GM15510 (cell line): Measurements from ENCODE around the gene PHACTR4.
A peak's percentile ranks its signal among the peaks of the same experiment; 100 is the strongest.

Experiments used
- POLR2A ChIP-seq: IDR thresholded peaks from 3 replicates; pipeline ENCODE4 v1.6.1; 2011; ENCODE audit warnings: borderline replicate concordance; ENCODE audit not compliant: insufficient read length; ENCODE audit errors: extremely low read depth

Gene PHACTR4

DNA sequence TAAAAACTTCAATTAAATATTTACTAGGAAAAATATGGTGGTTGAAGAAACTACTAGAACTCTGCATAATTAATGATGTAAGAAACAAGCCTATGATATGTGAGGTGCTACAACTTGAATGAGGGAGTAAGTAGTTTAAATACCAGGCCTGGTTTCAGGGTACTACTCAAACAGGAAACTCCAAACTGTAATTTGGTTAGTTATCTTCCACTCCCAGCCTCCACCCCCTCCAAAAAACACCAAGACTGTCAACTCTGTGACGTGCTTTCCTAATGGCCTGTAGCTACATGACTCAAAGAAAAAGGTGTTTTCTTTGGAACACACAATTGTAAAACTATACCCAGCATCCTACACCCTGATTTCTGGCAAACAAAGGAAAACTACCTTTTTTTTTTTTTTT is 80.4 kb downstream of the PHACTR4 start:
- no peak for TF ChIP-seq POLR2A

DNA sequence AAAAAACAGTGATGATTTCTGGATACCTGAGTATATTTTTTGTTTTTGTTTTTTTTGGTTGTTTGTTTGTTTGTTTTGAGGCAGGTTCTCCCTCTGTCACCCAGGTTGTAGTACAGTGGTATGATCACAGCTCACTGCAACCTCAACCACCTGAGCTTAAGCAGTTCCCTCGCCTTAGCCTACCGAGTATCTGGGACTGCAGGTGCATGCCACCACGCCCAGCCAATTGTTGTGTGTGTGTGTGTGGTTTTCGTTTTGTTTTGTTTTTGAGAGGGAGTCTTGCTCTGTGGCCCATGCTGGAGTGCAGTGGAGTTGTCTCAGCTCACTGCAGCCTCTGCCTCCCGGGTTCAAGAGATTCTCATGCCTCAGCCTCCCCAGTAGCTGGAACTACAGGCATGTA is 81.0 kb downstream of the PHACTR4 start:
- TF ChIP-seq POLR2A = no peak

- TF ChIP-seq POLR2A = no peak
Observed at GRCh38 chr1:28451011-28451410, 81.5 kb downstream of the PHACTR4 start.

DNA sequence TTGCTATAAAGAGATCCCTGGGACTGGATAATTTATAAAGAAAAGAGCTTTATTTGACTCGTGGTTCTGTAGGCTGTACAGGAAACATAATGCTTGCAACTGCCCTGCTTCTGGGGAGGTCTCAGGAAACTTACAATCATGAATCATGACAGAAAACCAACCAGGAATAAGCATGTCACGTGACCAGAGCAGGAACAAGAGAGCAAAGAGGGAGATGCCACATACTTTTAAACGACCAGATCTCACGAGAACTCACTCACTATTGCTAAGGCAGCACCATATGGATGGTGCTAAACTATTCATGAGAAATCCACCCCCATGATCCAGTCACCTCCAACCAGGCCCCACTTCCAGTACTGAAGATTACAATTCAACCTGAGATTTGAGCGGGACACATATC is 86.5 kb downstream of the PHACTR4 start:
- TF ChIP-seq POLR2A = no peak

GRCh38 chr1:28457678-28458077 is 88.1 kb downstream of the PHACTR4 start:
- no peak for TF ChIP-seq POLR2A

DNA sequence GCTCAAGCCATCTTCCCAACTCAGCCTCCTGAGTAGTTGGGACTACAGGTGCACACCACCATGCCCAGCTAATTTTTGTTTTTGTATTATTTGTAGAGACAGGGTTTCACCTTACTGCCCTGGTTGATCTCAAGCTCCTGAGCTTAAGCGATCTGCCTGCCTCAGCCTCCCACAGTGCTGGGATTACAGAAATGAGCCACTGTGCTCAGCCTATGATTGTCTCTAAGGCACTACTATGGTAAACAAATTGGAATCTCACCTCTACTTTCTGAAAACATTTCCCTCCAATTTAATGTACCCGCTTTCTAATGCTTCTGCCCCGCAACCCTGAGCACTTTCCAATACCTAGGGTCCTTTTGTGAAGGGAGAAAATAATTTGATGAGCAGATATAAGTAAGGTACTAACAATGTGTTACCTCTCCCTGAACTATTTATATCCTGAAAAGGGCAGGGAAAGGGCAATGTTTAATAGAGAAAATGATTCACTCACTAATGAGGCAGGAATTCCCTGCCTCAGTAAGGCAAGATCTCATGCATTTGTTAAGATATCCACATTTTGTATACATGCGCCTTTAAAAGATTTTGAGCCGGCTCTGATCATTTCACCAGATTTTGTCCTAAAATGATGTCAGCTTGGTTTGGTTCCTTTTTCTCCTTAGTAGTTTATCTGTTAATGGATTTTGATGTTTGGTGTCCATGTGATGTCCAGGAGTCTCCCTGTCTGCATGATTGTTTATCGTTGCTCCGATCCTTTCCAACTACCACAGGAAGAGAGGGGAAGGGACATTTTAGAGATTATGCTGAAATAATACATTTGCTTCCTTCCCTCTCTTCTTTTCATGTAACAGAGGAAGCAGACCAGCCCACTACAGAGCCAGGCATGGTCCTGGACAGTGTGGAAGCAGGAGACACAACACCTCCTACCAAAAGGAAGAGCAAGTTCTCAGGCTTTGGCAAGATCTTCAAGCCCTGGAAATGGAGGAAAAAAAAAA is 89.0 kb downstream of the PHACTR4 start:
- no peak for TF ChIP-seq POLR2A

GRCh38 chr1:28466226-28466778 is 96.8 kb downstream of the PHACTR4 start:
- TF ChIP-seq POLR2A = no peak

- TF ChIP-seq POLR2A = no peak
Observed at GRCh38 chr1:28470146-28470545, 100.6 kb downstream of the PHACTR4 start.

DNA sequence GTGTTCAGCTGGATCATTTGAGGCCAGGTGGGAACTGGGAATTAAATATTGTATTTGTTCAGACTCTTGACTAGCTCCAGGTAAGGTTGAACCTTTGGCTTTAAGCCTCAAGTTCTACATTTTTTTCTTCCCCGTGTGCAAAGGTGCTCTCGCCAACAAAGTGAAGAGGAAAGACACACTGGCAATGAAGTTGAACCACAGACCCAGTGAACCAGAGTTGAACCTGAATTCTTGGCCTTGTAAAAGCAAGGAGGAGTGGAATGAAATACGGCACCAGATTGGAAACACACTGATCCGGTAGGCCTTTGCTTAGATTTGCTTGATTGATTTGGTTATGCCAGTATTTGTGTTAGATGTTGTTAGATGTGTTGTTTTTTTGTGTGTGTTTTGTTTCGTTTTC is 110.8 kb downstream of the PHACTR4 start:
- no peak for TF ChIP-seq POLR2A

DNA sequence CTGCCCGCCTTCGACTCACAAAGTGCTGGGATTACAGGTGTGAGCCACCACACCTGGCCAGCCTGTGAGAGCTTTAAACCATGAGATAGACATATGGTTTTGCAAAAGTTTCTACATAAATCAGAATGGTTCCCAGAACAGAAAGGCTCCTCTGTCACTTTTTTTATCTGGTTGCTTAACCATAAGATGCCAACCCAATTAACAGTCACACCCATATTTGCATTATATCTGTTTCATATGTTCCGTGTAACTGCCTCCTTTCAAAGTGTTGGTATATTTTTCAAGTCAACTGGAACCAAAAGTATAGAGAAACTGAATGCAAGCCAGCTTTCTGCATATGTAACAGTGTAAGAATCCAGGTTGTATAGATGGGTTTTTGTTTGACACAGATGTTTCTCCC is 112.6 kb downstream of the PHACTR4 start:
- no peak for TF ChIP-seq POLR2A

DNA sequence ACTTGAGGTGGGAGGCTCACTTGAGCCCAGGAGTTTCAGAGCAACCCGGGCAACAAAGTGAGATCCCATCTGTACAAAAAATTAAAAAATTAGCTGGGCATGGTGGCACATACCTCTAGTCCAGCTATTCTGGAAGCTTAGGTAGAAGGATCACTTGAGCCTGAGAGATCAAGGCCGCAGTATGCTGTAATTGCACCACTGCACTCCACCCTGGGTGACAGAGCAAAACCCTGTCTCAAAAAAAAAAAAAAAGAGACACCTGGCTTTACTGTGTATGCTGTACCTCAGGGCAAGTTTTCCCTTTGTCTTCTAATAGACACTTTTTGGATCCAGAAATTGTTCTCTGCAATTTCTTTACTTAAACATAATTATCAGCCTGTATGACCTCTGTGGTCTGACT is 113.2 kb downstream of the PHACTR4 start:
- no peak for TF ChIP-seq POLR2A

- TF ChIP-seq POLR2A = no peak
Observed at GRCh38 chr1:28494737-28495136, 125.2 kb downstream of the PHACTR4 start.

DNA sequence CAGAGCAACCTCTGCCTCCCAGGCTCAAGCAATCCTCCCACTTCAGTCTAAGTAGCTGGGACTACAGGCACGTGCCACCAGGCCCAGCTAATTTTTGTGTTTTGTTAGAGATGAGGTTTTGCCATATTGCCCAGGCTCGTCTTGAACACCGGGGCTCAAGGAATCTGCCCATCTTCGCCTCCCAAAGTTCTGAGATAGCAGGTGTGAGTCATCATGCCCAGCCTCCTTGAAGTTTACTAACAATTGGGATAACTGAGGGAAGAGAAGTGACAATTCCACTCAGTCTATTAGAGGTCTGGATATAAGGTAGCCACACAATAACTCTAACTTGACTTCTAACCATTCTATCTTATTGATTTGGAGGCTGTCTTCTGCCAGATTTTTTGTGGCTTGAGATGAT is 130.0 kb downstream of the PHACTR4 start:
- no peak for TF ChIP-seq POLR2A

- TF ChIP-seq POLR2A = no peak
Observed at GRCh38 chr1:28501925-28502324, 132.4 kb downstream of the PHACTR4 start.

DNA sequence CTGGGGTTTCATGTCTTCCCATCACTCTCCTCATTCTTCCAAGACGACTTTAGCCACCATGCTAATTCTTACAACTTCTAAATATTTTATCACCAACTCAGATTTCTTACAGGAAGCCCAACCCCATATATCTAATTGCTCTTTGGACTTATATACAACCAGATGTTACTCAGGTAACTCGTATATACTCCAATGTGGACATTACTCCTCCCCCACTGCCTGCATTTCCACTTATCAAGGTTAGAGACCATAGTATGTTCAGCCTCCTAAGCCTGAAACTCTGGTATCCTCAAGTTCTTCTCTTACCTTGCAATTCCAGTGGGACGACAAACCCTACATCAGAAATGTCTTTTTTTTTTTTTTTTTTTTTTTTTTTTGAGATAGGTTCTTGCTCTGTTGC is 133.6 kb downstream of the PHACTR4 start:
- no peak for TF ChIP-seq POLR2A

- TF ChIP-seq POLR2A = peak; percentile 99
Observed at GRCh38 chr1:28505406-28506187, 136.1 kb downstream of the PHACTR4 start, which contains the start of gene RCC1. Gene RCC1, plus strand, starts transcription at chr1:28506043. Its CDS starts 23,824 bp downstream, at chr1:28529867.

DNA sequence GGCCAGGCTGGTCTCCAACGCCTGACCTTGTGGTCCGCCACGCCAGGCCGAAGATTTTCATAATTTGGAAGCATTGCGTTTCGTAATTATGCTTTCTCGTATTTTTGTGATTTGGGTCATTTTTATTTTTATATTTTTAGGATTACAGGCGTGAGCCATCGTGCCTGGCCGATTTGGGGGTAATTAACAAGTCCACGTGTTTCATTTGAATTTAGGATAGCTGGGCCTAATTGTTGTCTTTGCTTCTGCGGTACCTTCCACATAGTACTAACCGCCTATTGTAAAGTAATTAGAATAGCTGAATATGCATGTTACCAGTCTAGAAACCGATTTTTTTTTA is 137.3 kb downstream of the PHACTR4 start:
- TF ChIP-seq POLR2A = no peak
